H9 (cell line): ENCODE results near the gene SNRPA1. TPM values are rescaled to one million over a fixed set of nuclear protein-coding genes. Genes with fewer than 3 reads are reported as not detected.

ENCODE experiments used
- DNase-seq: peaks from one replicate; pipeline ENCODE4 v3.0.0-alpha.2; 2017
- H2AFZ ChIP-seq: one replicate; pipeline ENCODE4 v1.6.1; 2013; ENCODE audit warnings: mild to moderate bottlenecking, low read length, control low read depth, moderate library complexity
- H2AK5ac ChIP-seq: 2 replicates; pipeline ENCODE4 v1.6.1; 2013; ENCODE audit warnings: low read length, control low read depth, mixed read lengths; ENCODE audit not compliant: insufficient read length
- H2BK120ac ChIP-seq: one replicate; pipeline ENCODE4 v1.6.1; 2013; ENCODE audit warnings: low read depth, mild to moderate bottlenecking, low read length, control low read depth, inconsistent platforms; ENCODE audit not compliant: poor library complexity, severe bottlenecking
- H2BK12ac ChIP-seq: 2 replicates; pipeline ENCODE4 v1.6.1; 2013; ENCODE audit warnings: low read length, control low read depth, mixed read lengths, low read depth; ENCODE audit not compliant: insufficient read length
- H2BK15ac ChIP-seq: 2 replicates; pipeline ENCODE4 v1.6.1; 2013; ENCODE audit warnings: low read depth, low read length, control low read depth
- H2BK20ac ChIP-seq: one replicate; pipeline ENCODE4 v1.6.1; 2013; ENCODE audit warnings: low read depth, mild to moderate bottlenecking, low read length, control low read depth, inconsistent platforms; ENCODE audit not compliant: poor library complexity, severe bottlenecking
- H2BK5ac ChIP-seq: 2 replicates; pipeline ENCODE4 v1.6.1; 2013; ENCODE audit warnings: low read length, control low read depth, mixed read lengths; ENCODE audit not compliant: insufficient read length
- H3K14ac ChIP-seq: 2 replicates; pipeline ENCODE4 v1.6.1; 2013; ENCODE audit warnings: low read length, control low read depth; ENCODE audit not compliant: insufficient read depth
- H3K18ac ChIP-seq: 2 replicates; pipeline ENCODE4 v1.6.1; 2013; ENCODE audit warnings: low read depth, mild to moderate bottlenecking, mixed read lengths, low read length, control low read depth; ENCODE audit not compliant: insufficient read length
- H3K23ac ChIP-seq: 2 replicates; pipeline ENCODE4 v1.6.1; 2013; ENCODE audit warnings: low read length, control low read depth, mixed read lengths, low read depth; ENCODE audit not compliant: insufficient read length
- H3K23me2 ChIP-seq: 2 replicates; pipeline ENCODE4 v1.6.1; 2013; ENCODE audit warnings: low read depth, mild to moderate bottlenecking, mixed read lengths, low read length, control low read depth; ENCODE audit not compliant: insufficient read length, poor library complexity, severe bottlenecking
- H3K27ac ChIP-seq: 2 replicates; pipeline ENCODE4 v1.5.1; 2013; ENCODE audit warnings: low read length, control low read depth, mixed read lengths, low read depth; ENCODE audit not compliant: insufficient read length
- H3K27me3 ChIP-seq: 2 replicates; pipeline ENCODE4 v1.6.1; 2013; ENCODE audit warnings: low read length, control low read depth, inconsistent platforms; ENCODE audit not compliant: insufficient read depth
- H3K4ac ChIP-seq: 2 replicates; pipeline ENCODE4 v1.6.1; 2013; ENCODE audit warnings: low read depth, mild to moderate bottlenecking, control low read depth, inconsistent platforms, low read length, moderate library complexity
- H3K4me1 ChIP-seq: 2 replicates; pipeline ENCODE4 v1.6.1; 2013; ENCODE audit warnings: low read length, control low read depth, inconsistent platforms; ENCODE audit not compliant: insufficient read depth
- H3K4me2 ChIP-seq: 2 replicates; pipeline ENCODE4 v1.6.1; 2013; ENCODE audit warnings: low read length, control low read depth, mixed read lengths; ENCODE audit not compliant: insufficient read length, insufficient read depth
- H3K56ac ChIP-seq: 2 replicates; pipeline ENCODE4 v1.6.1; 2013; ENCODE audit warnings: low read depth, mild to moderate bottlenecking, mixed read lengths, low read length, control low read depth; ENCODE audit not compliant: insufficient read length
- H3K79me1 ChIP-seq: 2 replicates; pipeline ENCODE4 v1.6.1; 2013; ENCODE audit warnings: low read depth, mild to moderate bottlenecking, moderate library complexity, low read length, control low read depth, inconsistent platforms; ENCODE audit not compliant: insufficient read depth, poor library complexity, severe bottlenecking
- H3K79me2 ChIP-seq: 2 replicates; pipeline ENCODE4 v1.6.1; 2013; ENCODE audit warnings: low read length, control low read depth, inconsistent platforms; ENCODE audit not compliant: insufficient read depth
- H3K9ac ChIP-seq: 2 replicates; pipeline ENCODE4 v1.6.1; 2013; ENCODE audit warnings: low read length, control low read depth, mixed read lengths; ENCODE audit not compliant: insufficient read length; ENCODE audit errors: extremely low read depth
- H3K9me3 ChIP-seq: one replicate; pipeline ENCODE4 v1.6.1; 2013; ENCODE audit warnings: low read depth, low read length, inconsistent platforms; ENCODE audit not compliant: control insufficient read depth
- H3T11ph ChIP-seq: one replicate; pipeline ENCODE4 v1.6.1; 2013; ENCODE audit warnings: mild to moderate bottlenecking, low read length, control low read depth, inconsistent platforms
- H4K20me1 ChIP-seq: one replicate; pipeline ENCODE4 v1.6.1; 2013; ENCODE audit not compliant: control insufficient read depth, insufficient read length, insufficient read depth
- H4K5ac ChIP-seq: 2 replicates; pipeline ENCODE4 v1.6.1; 2013; ENCODE audit warnings: low read depth, mild to moderate bottlenecking, mixed read lengths, low read length, control low read depth; ENCODE audit not compliant: insufficient read length
- H4K8ac ChIP-seq: replicated peaks from 2 replicates; pipeline ENCODE4 v1.6.1; 2013; ENCODE audit warnings: low read length, control low read depth, mixed read lengths, low read depth; ENCODE audit not compliant: insufficient read length
- H4K91ac ChIP-seq: 2 replicates; pipeline ENCODE4 v1.6.1; 2013; ENCODE audit warnings: low read depth, mild to moderate bottlenecking, moderate library complexity, mixed read lengths, low read length, control low read depth; ENCODE audit not compliant: insufficient read length
- H3K27ac Mint-ChIP-seq, 3 experiments: 2 replicates in 2 of 3; 3 replicates in 1 of 3; pipeline ENCODE4 v1.8.0; 2020 to 2021; ENCODE audit warnings: mixed read lengths in 3 of 3, mild to moderate bottlenecking in 1 of 3, moderate library complexity in 1 of 3
- H3K27me3 Mint-ChIP-seq: 2 replicates; pipeline ENCODE4 v1.8.0; 2021; ENCODE audit warnings: low read depth, mild to moderate bottlenecking, moderate library complexity, mixed read lengths
- H3K36me3 Mint-ChIP-seq, 3 experiments: 2 replicates in 2 of 3; 3 replicates in 1 of 3; pipeline ENCODE4 v1.8.0; 2020 to 2021; ENCODE audit warnings: low read depth in 3 of 3, mixed read lengths in 3 of 3; ENCODE audit not compliant: insufficient read depth in 1 of 3
- H3K4me1 Mint-ChIP-seq, 2 experiments: 2 replicates each; pipeline ENCODE4 v1.8.0; 2020; ENCODE audit warnings: mixed read lengths in 2 of 2
- H3K4me3 Mint-ChIP-seq, 2 experiments: 2 replicates in 1 of 2; 3 replicates in 1 of 2; pipeline ENCODE4 v1.8.0; 2020 to 2021; ENCODE audit warnings: mild to moderate bottlenecking in 2 of 2, mixed read lengths in 2 of 2, moderate library complexity in 1 of 2
- H3K9me3 Mint-ChIP-seq, 2 experiments: 2 replicates in 1 of 2; 3 replicates in 1 of 2; pipeline ENCODE4 v1.8.0; 2020; ENCODE audit warnings: mild to moderate bottlenecking in 2 of 2, mixed read lengths in 2 of 2, moderate library complexity in 1 of 2
- WGBS: extraction: QIAGEN DNeasy Blood & Tissue Kit; methylation state at CpG from one replicate; pipeline ENCODE4 v1.1.7; 2013; ENCODE audit warnings: missing lambda C conversion rate, low lambda C conversion rate, mixed read lengths; ENCODE audit not compliant: insufficient read length; ENCODE audit errors: extremely low coverage; 5-methylcytosine and 5-hydroxymethylcytosine counted together
- total RNA-seq: library from RNA; stranded (reverse); gene quantifications from 2 replicates; pipeline ENCODE4 v1.2.1, GENCODE V29; 2021
- TF ChIP-seq, protein P1 (sequence below): fragments of 200-600 bp; sonication (generic); conservative IDR thresholded peaks from 3 replicates; pipeline ENCODE4 v1.8.0; 2021; ENCODE audit warnings: antibody characterized with exemption, mild to moderate bottlenecking

The SNRPA1 gene
- total RNA-seq, 1 experiment from 2014 or later: 145 TPM

DNA sequence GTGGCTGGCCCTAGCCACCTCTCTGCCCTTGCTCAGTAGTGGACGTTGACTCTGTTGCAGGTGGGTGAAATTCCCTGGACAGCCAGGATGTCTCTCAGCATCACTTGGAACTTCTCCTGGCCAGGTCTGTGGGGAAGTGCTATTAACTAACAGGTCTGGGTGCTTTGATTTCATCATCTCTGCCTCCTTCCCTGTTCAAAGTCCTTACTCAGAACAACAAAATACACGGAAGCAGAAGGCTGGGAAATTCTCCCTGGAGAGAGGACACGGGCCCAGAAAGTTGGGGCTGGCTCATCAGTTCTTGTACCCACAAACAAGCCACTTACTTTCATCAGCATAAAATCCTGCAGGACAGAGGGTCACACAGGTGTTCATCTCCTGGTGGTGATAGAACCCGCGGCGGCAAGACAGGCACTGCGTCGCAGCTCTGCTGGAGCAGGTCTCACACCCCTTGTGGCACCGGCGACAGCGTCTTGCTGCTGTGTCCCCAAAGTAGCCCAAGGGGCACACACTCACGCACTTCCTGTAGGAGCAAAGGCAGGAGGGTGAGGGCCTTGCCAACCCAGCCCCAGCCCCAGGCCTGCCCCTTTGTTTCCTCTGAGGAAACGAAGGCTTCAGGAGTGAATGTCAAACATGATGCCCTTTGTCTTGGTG is 29.6 kb upstream of the SNRPA1 start:
- no peaks in the 10 kb centered on the region for H4K20me1 ChIP-seq
- no peak overlapping the region for H3K4me2 ChIP-seq
- no peak overlapping the region for H2BK20ac ChIP-seq
- no peak overlapping the region for H4K8ac ChIP-seq
- no peaks in the 10 kb centered on the region for H3K9me3 Mint-ChIP-seq
- H2AFZ ChIP-seq: no peak overlapping the region
- no peak for DNase-seq
- H3K27ac Mint-ChIP-seq: no peak overlapping the region; a peak in 1 of 7 replicates
- H3K9ac ChIP-seq: no peak overlapping the region
- H3K14ac ChIP-seq: no peak overlapping the region; the same call in 1 of the 2 replicates
- H2BK15ac ChIP-seq: no peak overlapping the region
- H3K18ac ChIP-seq: no peak overlapping the region
- H2AK5ac ChIP-seq: no peak overlapping the region
- no peak overlapping the region for H4K91ac ChIP-seq
- no peak overlapping the region for H3K56ac ChIP-seq
- no peaks in the 10 kb centered on the region for H3K79me2 ChIP-seq
- H4K5ac ChIP-seq: no peak overlapping the region
- no peaks in the 10 kb centered on the region for H3K27me3 ChIP-seq
- no peak overlapping the region for H2BK5ac ChIP-seq
- peaks cover 4 to 8% of the 10 kb centered on the region in 2 experiments for H3K4me1 Mint-ChIP-seq
- H3K36me3 Mint-ChIP-seq: no peaks in the 10 kb centered on the region; a peak in 1 of 7 replicates
- peaks cover 52% of the 10 kb centered on the region for H3K27me3 Mint-ChIP-seq
- H3K23me2 ChIP-seq: no peaks in the 10 kb centered on the region
- TF ChIP-seq, protein P1, sequence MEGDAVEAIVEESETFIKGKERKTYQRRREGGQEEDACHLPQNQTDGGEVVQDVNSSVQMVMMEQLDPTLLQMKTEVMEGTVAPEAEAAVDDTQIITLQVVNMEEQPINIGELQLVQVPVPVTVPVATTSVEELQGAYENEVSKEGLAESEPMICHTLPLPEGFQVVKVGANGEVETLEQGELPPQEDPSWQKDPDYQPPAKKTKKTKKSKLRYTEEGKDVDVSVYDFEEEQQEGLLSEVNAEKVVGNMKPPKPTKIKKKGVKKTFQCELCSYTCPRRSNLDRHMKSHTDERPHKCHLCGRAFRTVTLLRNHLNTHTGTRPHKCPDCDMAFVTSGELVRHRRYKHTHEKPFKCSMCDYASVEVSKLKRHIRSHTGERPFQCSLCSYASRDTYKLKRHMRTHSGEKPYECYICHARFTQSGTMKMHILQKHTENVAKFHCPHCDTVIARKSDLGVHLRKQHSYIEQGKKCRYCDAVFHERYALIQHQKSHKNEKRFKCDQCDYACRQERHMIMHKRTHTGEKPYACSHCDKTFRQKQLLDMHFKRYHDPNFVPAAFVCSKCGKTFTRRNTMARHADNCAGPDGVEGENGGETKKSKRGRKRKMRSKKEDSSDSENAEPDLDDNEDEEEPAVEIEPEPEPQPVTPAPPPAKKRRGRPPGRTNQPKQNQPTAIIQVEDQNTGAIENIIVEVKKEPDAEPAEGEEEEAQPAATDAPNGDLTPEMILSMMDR: no peak
- H3K9me3 ChIP-seq: no peaks in the 10 kb centered on the region
- no peak overlapping the region for H3K27ac ChIP-seq
- H3K4me3 Mint-ChIP-seq: no peak overlapping the region
- no peak overlapping the region for H2BK12ac ChIP-seq
- H3K4me1 ChIP-seq: no peaks in the 10 kb centered on the region
- H3K23ac ChIP-seq: no peak overlapping the region
- no peak overlapping the region for H3T11ph ChIP-seq
- no peak overlapping the region for H3K4ac ChIP-seq
- no peak overlapping the region for H2BK120ac ChIP-seq
- no peaks in the 10 kb centered on the region for H3K79me1 ChIP-seq
- WGBS: no CpG with 5 or more reads among the region's 13 CpGs
